HepG2 (cell line): ENCODE results near the gene TSPYL4. TPM values are rescaled to one million over a fixed set of nuclear protein-coding genes. Genes with fewer than 3 reads are reported as not detected.
A peak's percentile ranks its signal among the peaks of the same experiment; 100 is the strongest.

Source experiments
- ATF3 ChIP-seq: sonication (generic); formaldehyde crosslinking; IDR thresholded peaks from 2 replicates; pipeline ENCODE4 v1.4.0; 2020; ENCODE audit warnings: missing genetic modification reagents
- CCDC6 ChIP-seq: sonication (generic); formaldehyde crosslinking; IDR thresholded peaks from 2 replicates; pipeline ENCODE4 v1.8.1; 2022; ENCODE audit warnings: mild to moderate bottlenecking, missing genetic modification reagents, moderate library complexity
- HNRNPH1 ChIP-seq: fragments of 200-400 bp; formaldehyde crosslinking; optimal IDR thresholded peaks from 2 replicates; pipeline ENCODE3; 2017; ENCODE audit warnings: mild to moderate bottlenecking, low read depth, low read length
- MEIS2 ChIP-seq: sonication (generic); formaldehyde crosslinking; IDR thresholded peaks from 2 replicates; pipeline ENCODE4 v1.9.0; 2021; ENCODE audit warnings: mild to moderate bottlenecking, missing genetic modification reagents
- MIER2 ChIP-seq: IDR thresholded peaks from 2 replicates; pipeline ENCODE4 v1.6.1; 2016; ENCODE audit warnings: missing biosample characterization, missing genetic modification reagents
- PHF8 ChIP-seq: sonication (generic); formaldehyde crosslinking; IDR thresholded peaks from 2 replicates; pipeline ENCODE4 v1.5.0; 2020; ENCODE audit warnings: missing genetic modification reagents
- RELA ChIP-seq: sonication (generic); formaldehyde crosslinking; IDR thresholded peaks from 2 replicates; pipeline ENCODE4 v1.4.0; 2020; ENCODE audit warnings: missing genetic modification reagents
- REXO4 ChIP-seq: sonication (generic); formaldehyde crosslinking; IDR thresholded peaks from 2 replicates; pipeline ENCODE4 v1.8.0; 2022; ENCODE audit warnings: missing genetic modification reagents, mild to moderate bottlenecking, borderline replicate concordance
- RFX1 ChIP-seq: fragments of 450-650 bp; IDR thresholded peaks from 2 replicates; pipeline ENCODE4 v1.6.1; 2017
- SAFB2 ChIP-seq: sonication (generic); formaldehyde crosslinking; IDR thresholded peaks from 2 replicates; pipeline ENCODE4 v1.5.1; 2020; ENCODE audit warnings: missing genetic modification reagents, low read depth, mild to moderate bottlenecking, borderline replicate concordance
- SP5 ChIP-seq: IDR thresholded peaks from 2 replicates; pipeline ENCODE4 v1.6.1; 2016; ENCODE audit warnings: low read depth, borderline replicate concordance
- ZBTB33 ChIP-seq: sonication (generic); formaldehyde crosslinking; IDR thresholded peaks from 2 replicates; pipeline ENCODE4 v1.4.0; 2020; ENCODE audit warnings: missing genetic modification reagents
- ZFP91 ChIP-seq: sonication (generic); formaldehyde crosslinking; IDR thresholded peaks from 2 replicates; pipeline ENCODE4 v1.9.0; 2022; ENCODE audit warnings: missing genetic modification reagents, mild to moderate bottlenecking, borderline replicate concordance
- ZIK1 ChIP-seq: sonication (generic); formaldehyde crosslinking; IDR thresholded peaks from 2 replicates; pipeline ENCODE4 v1.5.0; 2020; ENCODE audit warnings: mild to moderate bottlenecking, low read depth, missing genetic modification reagents, borderline replicate concordance
- ZNF207 ChIP-seq: fragments of 450-650 bp; IDR thresholded peaks from 2 replicates; pipeline ENCODE4 v1.6.1; 2016; ENCODE audit warnings: antibody characterized with exemption, borderline replicate concordance
- ZNF446 ChIP-seq: sonication (generic); formaldehyde crosslinking; IDR thresholded peaks from 2 replicates; pipeline ENCODE4 v1.5.0; 2020; ENCODE audit warnings: mild to moderate bottlenecking, missing genetic modification reagents
- ZNF574 ChIP-seq: sonication (generic); formaldehyde crosslinking; IDR thresholded peaks from 2 replicates; pipeline ENCODE4 v1.4.0; 2020; ENCODE audit warnings: missing genetic modification reagents
- ZNF619 ChIP-seq: sonication (generic); formaldehyde crosslinking; IDR thresholded peaks from 2 replicates; pipeline ENCODE4 v1.4.0; 2020; ENCODE audit warnings: mild to moderate bottlenecking, missing genetic modification reagents
- ZNF850 ChIP-seq: sonication (generic); formaldehyde crosslinking; conservative IDR thresholded peaks from 2 replicates; pipeline ENCODE4 v1.9.0; 2021; ENCODE audit warnings: mild to moderate bottlenecking, missing genetic modification reagents
- ZSCAN5A ChIP-seq: sonication (generic); formaldehyde crosslinking; IDR thresholded peaks from 2 replicates; pipeline ENCODE4 v1.8.0; 2022; ENCODE audit warnings: mild to moderate bottlenecking, missing genetic modification reagents, borderline replicate concordance
- polyA plus RNA-seq, 8 experiments: library from polyadenylated mRNA; depleted of rRNA in 3 of 8; stranded (reverse) in 7 of 8; unstranded in 1 of 8; fragments of >200 nt; fragmentation: Illumina TruSeq in 4 of 8; extraction: Trizol in 4 of 8; gene quantifications; 2 replicates each; pipeline versions ENCODE4 v1.2.1 to v1.2.3, GENCODE V29; 2011 to 2016; ENCODE audit warnings: low read depth in 4 of 8, missing spikeins in 1 of 8, mixed read lengths in 1 of 8; ENCODE audit not compliant: insufficient read depth in 1 of 8
- total RNA-seq, 5 experiments: library from RNA; depleted of rRNA; stranded (reverse); fragments of >200 nt; fragmentation: Illumina TruSeq; extraction: Trizol; gene quantifications; 2 replicates each; pipeline ENCODE4 v1.2.3, GENCODE V29; 2016; ENCODE audit warnings: low read depth in 1 of 5

TSPYL4 gene
- total and polyA plus RNA-seq, 2 of the 13 experiments (the other 11 are each of a cell fraction or from before 2014, with no cell fraction given): 18.0 to 19.7 TPM

- TF ChIP-seq ZFP91: peak; percentile 95
- TF ChIP-seq HNRNPH1: peak; percentile 71
- peak; percentile 77 for TF ChIP-seq RFX1
- peak; percentile 80 for TF ChIP-seq ZNF574
- peak; percentile 18; the same call in 1 of the 2 replicates for TF ChIP-seq ZNF446
- TF ChIP-seq SP5 (CRISPR knock-in tag): no peak
- TF ChIP-seq MEIS2 (CRISPR knock-in tag): peak; percentile 39; the same call in 1 of the 2 replicates
- TF ChIP-seq ZSCAN5A (CRISPR knock-in tag): peak; percentile 86
- no peak; the same call in none of the 2 replicates for TF ChIP-seq SAFB2 (CRISPR knock-in tag)
- TF ChIP-seq PHF8 (CRISPR knock-in tag): peak; percentile 98
- TF ChIP-seq ZNF207: no peak
- TF ChIP-seq REXO4: no peak
- TF ChIP-seq ZNF850: 0 out of 2 replicates have a peak, but pooled peaks have one; percentile 82
- no peak; the same call in 1 of the 2 replicates for TF ChIP-seq MIER2 (CRISPR knock-in tag)
- no peak; the same call in 1 of the 2 replicates for TF ChIP-seq ZBTB33
- TF ChIP-seq CCDC6 (CRISPR knock-in tag): no peak
- TF ChIP-seq ATF3 (CRISPR knock-in tag): 0 out of 2 replicates have a peak, but pooled peaks have one; percentile 9
- peak; percentile 42; the same call in 1 of the 2 replicates for TF ChIP-seq ZNF619 (CRISPR knock-in tag)
- TF ChIP-seq RELA: no peak
- TF ChIP-seq ZIK1: no peak
These were observed 25.6 kb upstream of the TSPYL4 start, which contains the start of gene TSPYL1 (continued) for GRCh38 chr6:116279232-116280160.
